ENCODE data around the gene SMIM1.
"Not testable (repeated sequence)": the region's sequence is repeated elsewhere in the genome, so short reads cannot be mapped to it uniquely, and the experiment has no call there.

Gene SMIM1

DNA sequence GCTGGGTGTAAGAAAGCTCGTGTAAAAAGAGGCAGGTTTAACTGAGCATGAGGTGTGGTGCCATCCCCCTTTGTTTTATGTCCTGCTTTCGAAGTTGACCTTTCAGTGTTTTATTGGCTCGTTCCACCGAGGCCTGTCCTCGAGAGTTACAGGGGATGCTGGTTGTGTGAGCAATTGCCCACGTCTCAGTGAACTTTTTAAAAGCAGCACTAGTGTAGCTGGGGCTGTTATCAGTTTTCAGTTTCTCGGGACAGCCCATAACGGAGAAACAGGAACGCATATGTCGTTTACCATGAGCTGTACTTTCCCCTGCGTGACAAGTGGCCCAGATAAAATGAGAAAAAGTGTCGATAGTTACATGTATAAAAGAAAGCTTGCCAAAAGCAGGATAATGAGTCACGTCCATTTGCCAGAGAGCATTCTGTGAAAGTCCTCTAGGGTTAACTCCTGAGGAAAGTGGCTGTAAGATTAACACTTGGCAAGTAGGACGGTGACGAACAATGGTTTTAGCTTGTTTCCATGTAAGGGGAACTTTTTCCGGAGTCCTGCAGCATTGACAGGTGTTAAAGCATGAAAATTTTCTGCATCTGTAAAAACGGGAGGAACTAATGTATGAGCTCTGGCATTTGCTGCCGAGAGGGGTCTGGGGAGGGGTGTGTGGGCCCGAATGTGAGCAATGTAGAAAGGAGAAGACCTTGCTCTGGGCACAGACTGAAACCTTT is 31.5 kb downstream of the SMIM1 start:
- Histone ChIP-seq H3K79me2 (ENCODE audit: control insufficient read depth, low read length) (no peaks in the 10 kb centered on the region), H3K36me3 (ENCODE audit: control insufficient read depth, low read length) (no peaks in the 10 kb centered on the region), H3K9me3 (ENCODE audit: control insufficient read depth, insufficient read depth, low read length) (no peaks in the 10 kb centered on the region; the same call in 1 of the 2 replicates), H3K4me2 (ENCODE audit: low read length) (no peak overlapping the region), H3K4me1 (ENCODE audit: control insufficient read depth, low read length) (0 out of 2 replicates have a peak, but pooled peaks cover 3% of the 10 kb centered on the region), H3K27me3 (ENCODE audit: control insufficient read depth, low read length) (peaks cover 25% of the 10 kb centered on the region), H3F3A (ENCODE audit: control insufficient read depth, insufficient read depth) (no peaks in the 10 kb centered on the region), H3K27ac (ENCODE audit: low read depth, low read length) (no peak overlapping the region), H3K9me2 (replicated peaks; ENCODE audit: control insufficient read depth, low read length) (no peaks in the 10 kb centered on the region), H3K4me3 (ENCODE audit: low read length) (no peak overlapping the region), H4K20me1 (ENCODE audit: control insufficient read depth, insufficient read depth, low read depth, low read length) (no peaks in the 10 kb centered on the region)
- no peak for TF ChIP-seq EZH2phosphoT487 (IDR thresholded peaks at IDR 0.05; ENCODE audit: borderline replicate concordance, low read length)
- TF ChIP-seq, protein P1, sequence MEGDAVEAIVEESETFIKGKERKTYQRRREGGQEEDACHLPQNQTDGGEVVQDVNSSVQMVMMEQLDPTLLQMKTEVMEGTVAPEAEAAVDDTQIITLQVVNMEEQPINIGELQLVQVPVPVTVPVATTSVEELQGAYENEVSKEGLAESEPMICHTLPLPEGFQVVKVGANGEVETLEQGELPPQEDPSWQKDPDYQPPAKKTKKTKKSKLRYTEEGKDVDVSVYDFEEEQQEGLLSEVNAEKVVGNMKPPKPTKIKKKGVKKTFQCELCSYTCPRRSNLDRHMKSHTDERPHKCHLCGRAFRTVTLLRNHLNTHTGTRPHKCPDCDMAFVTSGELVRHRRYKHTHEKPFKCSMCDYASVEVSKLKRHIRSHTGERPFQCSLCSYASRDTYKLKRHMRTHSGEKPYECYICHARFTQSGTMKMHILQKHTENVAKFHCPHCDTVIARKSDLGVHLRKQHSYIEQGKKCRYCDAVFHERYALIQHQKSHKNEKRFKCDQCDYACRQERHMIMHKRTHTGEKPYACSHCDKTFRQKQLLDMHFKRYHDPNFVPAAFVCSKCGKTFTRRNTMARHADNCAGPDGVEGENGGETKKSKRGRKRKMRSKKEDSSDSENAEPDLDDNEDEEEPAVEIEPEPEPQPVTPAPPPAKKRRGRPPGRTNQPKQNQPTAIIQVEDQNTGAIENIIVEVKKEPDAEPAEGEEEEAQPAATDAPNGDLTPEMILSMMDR (IDR thresholded peaks at IDR 0.05; ENCODE audit: low read depth, low read length, poor library complexity, severe bottlenecking) = no peak

DNA sequence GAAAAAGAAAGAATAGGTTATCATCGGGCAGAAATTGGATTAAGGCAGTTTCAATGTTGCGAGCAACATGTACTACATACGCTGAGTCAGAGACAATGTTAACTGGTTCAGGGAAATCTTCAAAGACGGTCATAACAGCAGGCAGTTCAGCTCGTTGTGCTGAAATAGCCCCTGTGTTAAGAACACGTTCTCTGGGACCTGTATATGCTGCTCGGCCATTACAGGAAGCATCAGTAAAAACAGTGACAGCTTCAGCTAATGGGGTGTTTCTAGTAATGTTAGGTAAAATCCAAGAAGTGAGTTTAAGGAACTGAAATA is 32.0 kb downstream of the SMIM1 start:
- H3K4me1 ChIP-seq (ENCODE audit: control insufficient read depth, low read length); H3K27ac ChIP-seq (ENCODE audit: low read depth, low read length); H3K9me3 ChIP-seq (ENCODE audit: control insufficient read depth, insufficient read depth, low read length); H3F3A ChIP-seq (ENCODE audit: control insufficient read depth, insufficient read depth); H3K36me3 ChIP-seq (ENCODE audit: control insufficient read depth, low read length); H3K79me2 ChIP-seq (ENCODE audit: control insufficient read depth, low read length); H3K4me2 ChIP-seq (ENCODE audit: low read length); H4K20me1 ChIP-seq (ENCODE audit: control insufficient read depth, insufficient read depth, low read depth, low read length); H3K9me2 ChIP-seq (replicated peaks; ENCODE audit: control insufficient read depth, low read length); H3K4me3 ChIP-seq (ENCODE audit: low read length): not testable (repeated sequence)
- H3K27me3 ChIP-seq (ENCODE audit: control insufficient read depth, low read length) = peaks cover 25% of the 10 kb centered on the region

DNA sequence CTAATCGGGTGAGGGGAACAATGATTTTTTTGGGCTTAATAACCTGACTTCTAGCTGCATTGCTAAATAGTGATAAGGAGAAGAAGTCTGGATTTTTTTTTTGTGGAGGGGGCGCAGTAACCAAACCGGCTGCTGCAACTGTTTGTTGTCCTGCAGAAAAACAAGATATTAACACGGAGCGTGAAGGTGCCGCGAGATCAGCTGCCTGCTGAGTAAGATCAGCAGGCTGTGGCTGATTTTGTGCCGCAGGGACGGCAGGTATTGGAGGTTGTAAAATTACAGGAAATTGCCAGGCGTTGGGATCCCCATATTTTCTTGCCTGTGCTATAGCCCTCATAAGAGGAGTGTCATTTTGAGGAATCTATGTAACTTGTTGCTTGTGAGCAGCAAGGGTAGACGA is 32.5 kb downstream of the SMIM1 start:
- no peak for TF ChIP-seq EZH2phosphoT487 (IDR thresholded peaks at IDR 0.05; ENCODE audit: borderline replicate concordance, low read length)
- TF ChIP-seq, protein P1 (IDR thresholded peaks at IDR 0.05; ENCODE audit: low read depth, low read length, poor library complexity, severe bottlenecking) = no peak
- 0 out of 2 replicates have a peak, but pooled peaks cover 3% of the 10 kb centered on the region for H3K4me1 ChIP-seq (ENCODE audit: control insufficient read depth, low read length)
- H3K4me2 ChIP-seq (ENCODE audit: low read length) = no peak overlapping the region

DNA sequence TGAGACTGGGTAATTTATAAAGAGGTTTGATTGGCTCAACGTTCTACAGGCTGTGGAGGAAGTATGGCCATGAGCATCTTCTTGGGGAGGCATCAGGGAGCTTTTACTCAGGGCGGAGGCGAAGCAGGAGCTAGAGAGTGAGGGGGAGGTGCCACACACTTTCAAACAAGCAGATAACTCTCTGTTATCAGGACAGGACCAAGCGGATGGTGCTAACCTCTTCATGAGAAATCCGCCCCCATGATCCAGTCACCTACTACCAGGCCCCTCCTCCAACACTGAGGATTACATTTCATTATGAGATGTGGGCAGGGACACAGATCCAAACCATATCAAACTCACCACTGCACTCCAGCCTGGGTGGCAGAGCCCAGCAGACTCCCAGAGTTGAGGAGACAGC is 35.2 kb downstream of the SMIM1 start:
- Histone ChIP-seq H3K36me3 (ENCODE audit: control insufficient read depth, low read length) (no peaks in the 10 kb centered on the region), H4K20me1 (ENCODE audit: control insufficient read depth, insufficient read depth, low read depth, low read length) (no peaks in the 10 kb centered on the region), H3F3A (ENCODE audit: control insufficient read depth, insufficient read depth) (peaks cover 5% of the 10 kb centered on the region; the same call in 1 of the 2 replicates), H3K9me2 (replicated peaks; ENCODE audit: control insufficient read depth, low read length) (no peaks in the 10 kb centered on the region), H3K9me3 (ENCODE audit: control insufficient read depth, insufficient read depth, low read length) (no peaks in the 10 kb centered on the region), H3K4me2 (ENCODE audit: low read length) (no peak overlapping the region), H3K4me1 (ENCODE audit: control insufficient read depth, low read length) (no peaks in the 10 kb centered on the region), H3K79me2 (ENCODE audit: control insufficient read depth, low read length) (no peaks in the 10 kb centered on the region), H3K27ac (ENCODE audit: low read depth, low read length) (no peak overlapping the region), H3K4me3 (ENCODE audit: low read length) (no peak overlapping the region), H3K27me3 (ENCODE audit: control insufficient read depth, low read length) (peaks cover 15% of the 10 kb centered on the region)
- TF ChIP-seq, protein P1 (IDR thresholded peaks at IDR 0.05; ENCODE audit: low read depth, low read length, poor library complexity, severe bottlenecking) = no peak
- TF ChIP-seq EZH2phosphoT487 (IDR thresholded peaks at IDR 0.05; ENCODE audit: borderline replicate concordance, low read length) = no peak

More for the DNA sequence above, 32.5 kb downstream of the SMIM1 start:
- Histone ChIP-seq H3K9me3 (ENCODE audit: control insufficient read depth, insufficient read depth, low read length) (no peaks in the 10 kb centered on the region; the same call in 1 of the 2 replicates), H3K27ac (ENCODE audit: low read depth, low read length) (no peak overlapping the region), H4K20me1 (ENCODE audit: control insufficient read depth, insufficient read depth, low read depth, low read length) (no peaks in the 10 kb centered on the region), H3K9me2 (replicated peaks; ENCODE audit: control insufficient read depth, low read length) (no peaks in the 10 kb centered on the region), H3F3A (ENCODE audit: control insufficient read depth, insufficient read depth) (no peaks in the 10 kb centered on the region), H3K4me3 (ENCODE audit: low read length) (no peak overlapping the region), H3K27me3 (ENCODE audit: control insufficient read depth, low read length) (peaks cover 22% of the 10 kb centered on the region), H3K79me2 (ENCODE audit: control insufficient read depth, low read length) (no peaks in the 10 kb centered on the region), H3K36me3 (ENCODE audit: control insufficient read depth, low read length) (no peaks in the 10 kb centered on the region)
